GM18511 (cell line): ENCODE results near the gene SPEG.
A peak's percentile ranks its signal among the peaks of the same experiment; 100 is the strongest.

Experiments used
- ATAC-seq: cut with Tn5 transposase; IDR thresholded peaks from one replicate; pipeline ENCODE4 v1.9.1; 2021; ENCODE audit warnings: mild to moderate bottlenecking, moderate library complexity; ENCODE audit not compliant: unreplicated experiment

Gene SPEG

GRCh38 chr2:219493086-219493485, 58.4 kb downstream of the SPEG start:
- ATAC-seq: no peak

DNA sequence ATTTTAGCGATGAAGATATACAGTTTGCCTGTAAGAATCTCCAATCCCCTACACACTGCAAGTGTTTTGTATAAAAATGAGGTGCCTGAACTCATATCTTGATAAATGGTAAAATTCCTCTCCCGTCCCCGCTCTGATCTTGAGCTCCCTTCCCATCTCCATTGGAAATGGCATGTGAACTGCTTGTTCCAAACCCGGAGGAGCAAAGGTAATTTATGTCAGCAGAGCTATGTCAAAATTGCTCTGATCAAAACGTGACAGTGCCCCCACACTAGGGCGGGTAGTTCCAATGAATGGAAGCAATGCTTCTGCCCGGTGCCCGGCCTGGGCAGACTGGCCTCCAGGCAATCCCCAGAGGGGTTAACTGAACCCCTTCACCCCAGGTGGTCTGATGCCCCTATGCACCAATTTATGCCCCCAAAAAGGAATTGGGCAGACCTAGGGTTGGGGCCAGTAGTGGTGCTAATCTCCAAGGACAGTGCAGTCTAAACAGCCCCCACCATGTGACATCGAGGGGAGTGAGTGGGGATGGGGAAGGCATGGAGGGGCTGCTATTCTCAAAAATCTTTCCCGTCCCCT, 60.4 kb downstream of the SPEG start:
- ATAC-seq: no peak

DNA sequence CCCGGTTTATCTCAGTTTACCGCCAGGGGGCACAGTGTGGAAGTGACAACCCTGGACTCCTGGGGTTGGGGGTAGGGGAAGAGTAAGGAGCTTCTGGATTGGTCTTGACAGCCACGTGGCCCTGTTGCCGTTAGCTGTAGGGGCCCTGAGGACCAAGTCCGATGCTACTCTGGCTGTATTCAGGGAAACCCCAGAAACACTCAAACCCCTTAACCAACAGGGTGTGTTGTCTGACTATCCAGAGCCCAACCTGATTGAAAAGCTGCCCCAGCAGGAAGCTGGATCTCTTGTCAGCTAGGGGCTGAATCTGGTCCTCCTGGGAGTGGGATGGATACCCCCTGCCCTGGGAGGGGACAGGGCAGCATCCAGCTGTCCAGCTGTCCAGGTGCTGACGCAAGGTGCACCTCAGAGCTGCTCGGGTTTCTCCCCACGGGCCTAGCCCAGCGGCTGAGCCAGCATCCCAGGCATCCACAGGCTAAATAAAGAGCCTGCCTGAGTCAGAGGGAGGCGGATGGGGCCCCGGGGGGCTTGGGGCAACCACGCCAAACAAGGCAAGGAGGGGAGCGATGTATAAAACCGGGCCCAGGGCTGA, 61.0 kb downstream of the SPEG start:
- no peak for ATAC-seq

DNA sequence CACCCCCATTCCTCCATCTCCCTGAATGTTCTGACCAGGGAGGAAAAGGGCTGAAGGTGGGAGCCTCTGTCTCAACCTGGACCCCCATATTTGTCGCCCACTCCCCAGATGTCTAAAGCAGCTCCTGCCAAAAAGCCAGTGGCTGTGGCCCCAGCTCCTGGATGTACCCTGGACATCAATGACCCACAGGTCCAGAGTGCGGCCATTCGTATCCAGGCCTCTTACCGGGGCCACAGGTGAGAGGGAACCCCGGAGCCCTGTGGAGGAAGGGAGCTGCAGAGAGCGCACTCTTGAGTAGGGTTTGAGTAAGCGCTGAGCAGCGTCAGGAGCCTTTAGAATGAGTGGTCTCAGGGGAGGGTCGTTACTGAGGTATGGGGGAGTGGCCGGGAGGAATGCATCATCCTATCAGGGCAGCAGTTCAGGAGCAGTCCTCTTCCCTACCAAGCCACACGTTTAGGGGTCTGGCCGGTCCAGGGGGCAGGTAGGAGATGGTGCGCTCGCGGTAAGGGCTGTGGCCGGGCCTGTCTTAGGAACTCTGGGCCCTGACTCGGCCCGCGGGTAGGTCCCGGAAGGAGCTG, 61.7 kb downstream of the SPEG start:
- no peak for ATAC-seq

DNA sequence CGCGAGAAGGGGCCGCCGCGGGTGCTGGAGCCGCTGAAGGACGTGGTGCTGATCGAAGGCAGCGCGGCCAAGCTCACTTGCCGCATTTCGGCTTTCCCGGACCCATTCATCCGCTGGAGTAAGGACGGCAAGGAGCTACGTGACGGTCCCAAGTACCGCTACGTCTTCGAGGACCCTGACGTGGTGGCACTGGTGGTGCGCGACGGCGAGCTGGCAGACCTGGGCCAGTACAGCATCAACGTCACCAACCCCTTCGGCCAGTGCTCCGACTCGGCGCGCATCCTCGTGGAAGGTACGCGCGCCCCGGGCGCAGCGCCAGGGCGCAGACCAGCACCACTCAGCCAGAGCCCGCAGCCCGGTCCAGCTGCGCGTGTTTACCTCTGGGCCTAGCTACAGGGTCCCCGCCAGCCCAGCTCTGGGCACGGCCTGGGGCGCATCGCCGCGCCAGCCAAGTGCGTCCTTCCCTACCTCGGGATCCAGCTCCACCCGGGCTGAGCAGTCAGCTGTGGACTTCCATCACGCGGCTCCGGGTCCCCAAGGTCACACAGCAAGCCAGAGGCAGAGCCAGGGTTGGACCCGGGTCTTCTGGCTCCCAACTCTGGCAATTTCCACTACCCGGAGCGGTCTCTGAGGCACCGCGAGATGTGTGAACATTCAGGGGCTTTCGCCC, 62.3 kb downstream of the SPEG start:
- no peak for ATAC-seq

DNA sequence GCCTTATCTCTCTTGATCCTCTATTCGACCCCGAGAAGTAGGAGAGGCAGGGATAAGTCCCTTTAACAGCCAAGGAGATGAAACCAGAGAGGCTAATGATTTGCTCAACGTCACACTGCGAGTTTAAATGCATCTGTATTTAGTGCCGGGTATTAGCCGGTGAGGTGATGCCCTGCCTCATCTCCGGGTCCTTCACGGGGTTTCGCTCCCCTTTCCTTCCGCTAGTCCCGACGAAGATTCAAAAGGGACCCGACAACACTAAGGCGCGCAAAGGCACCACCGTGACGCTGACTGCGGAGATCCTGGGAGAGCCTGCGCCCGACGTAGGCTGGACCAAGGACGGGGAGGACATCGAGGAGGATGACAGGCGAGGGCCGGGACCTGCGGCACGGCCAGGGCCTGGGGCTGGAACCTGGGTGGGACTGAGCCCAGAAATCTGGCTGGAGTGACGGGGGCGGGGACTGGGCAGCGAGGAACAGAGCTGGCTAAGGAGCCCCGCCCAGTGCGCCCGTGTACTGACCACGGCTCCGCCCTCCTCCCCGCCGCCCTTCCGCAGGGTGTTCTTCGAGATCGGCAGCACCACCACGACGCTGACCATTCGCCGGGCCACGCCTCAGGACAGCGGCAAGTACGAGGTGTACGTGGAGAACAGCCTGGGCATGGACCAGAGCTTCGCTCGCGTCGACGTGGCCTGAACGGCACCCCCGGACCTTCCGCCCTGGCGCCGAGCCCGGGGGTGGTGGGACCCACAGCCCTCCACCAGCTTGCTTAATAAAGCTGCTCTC, 63.0 kb downstream of the SPEG start:
- ATAC-seq: peak; percentile 32

GRCh38 chr2:219498280-219499057, 63.8 kb downstream of the SPEG start, which contains the start of gene GMPPA:
Gene GMPPA, plus strand, starts transcription at chr2:219498891. Its CDS starts 1,085 bp downstream, at chr2:219499976.
- ATAC-seq: peak; percentile 94

- ATAC-seq: no peak
Observed at GRCh38 chr2:219499058-219499307, 64.3 kb downstream of the SPEG start.

DNA sequence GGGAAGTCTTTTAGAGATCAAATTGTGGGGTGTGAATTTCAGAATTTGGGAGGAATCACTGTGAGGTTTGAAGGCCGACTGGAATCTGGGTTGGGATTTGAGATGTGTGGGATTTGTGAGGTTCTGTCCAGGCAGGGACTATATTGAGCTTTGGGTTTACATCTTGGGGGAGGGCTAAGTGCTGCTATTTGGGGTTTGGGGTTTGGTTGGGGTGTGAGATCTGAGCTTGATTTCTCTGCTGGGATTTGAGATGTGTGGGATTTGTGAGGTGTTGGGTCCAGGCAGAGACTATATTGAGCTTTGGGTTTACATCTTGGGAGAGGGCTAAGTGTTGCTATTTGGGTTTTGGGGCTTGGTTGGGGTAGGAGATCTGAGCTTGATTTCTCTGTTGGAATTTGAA, 64.9 kb downstream of the SPEG start:
- ATAC-seq: no peak

- no peak for ATAC-seq
Observed at GRCh38 chr2:219500135-219500534, 65.5 kb downstream of the SPEG start.

DNA sequence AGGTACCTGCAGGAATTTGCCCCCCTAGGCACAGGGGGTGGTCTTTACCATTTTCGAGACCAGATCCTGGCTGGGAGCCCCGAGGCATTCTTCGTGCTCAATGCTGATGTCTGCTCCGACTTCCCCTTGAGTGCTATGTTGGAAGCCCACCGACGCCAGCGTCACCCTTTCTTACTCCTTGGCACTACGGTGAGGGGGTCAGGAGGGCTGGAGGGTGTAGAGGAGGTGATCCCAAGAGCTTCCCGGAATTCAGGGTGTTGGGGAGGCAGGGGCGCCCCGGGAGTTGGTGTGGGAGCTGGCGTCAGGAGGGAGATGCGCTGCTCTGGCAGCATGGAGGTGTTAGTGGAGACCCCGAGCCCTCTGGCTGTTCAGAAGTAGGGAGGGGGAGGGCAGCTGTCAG, 67.2 kb downstream of the SPEG start:
- ATAC-seq: no peak

DNA sequence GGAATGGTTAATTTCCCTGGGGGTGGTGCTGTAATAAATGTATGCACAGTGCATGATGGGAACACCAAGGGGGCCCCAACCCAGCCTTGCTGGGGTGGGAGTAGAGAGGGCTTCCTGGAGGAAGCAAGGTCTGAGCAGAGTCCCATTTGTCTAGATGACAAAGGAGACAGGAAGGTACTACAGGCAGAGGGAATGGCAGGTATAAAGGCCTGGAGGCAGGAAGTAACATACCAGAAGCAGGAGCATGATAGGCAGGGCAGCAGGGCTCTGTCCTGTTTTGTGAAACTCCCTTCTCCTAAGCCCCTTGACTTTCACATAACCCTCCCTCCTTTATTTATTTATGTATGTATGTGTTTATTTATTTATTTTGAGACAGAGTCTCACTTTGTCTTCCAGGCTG, 68.0 kb downstream of the SPEG start:
- ATAC-seq: no peak

- ATAC-seq: no peak
Observed at GRCh38 chr2:219505585-219505984, 70.9 kb downstream of the SPEG start.

- ATAC-seq: no peak
Observed at GRCh38 chr2:219506153-219506801, 71.6 kb downstream of the SPEG start.

DNA sequence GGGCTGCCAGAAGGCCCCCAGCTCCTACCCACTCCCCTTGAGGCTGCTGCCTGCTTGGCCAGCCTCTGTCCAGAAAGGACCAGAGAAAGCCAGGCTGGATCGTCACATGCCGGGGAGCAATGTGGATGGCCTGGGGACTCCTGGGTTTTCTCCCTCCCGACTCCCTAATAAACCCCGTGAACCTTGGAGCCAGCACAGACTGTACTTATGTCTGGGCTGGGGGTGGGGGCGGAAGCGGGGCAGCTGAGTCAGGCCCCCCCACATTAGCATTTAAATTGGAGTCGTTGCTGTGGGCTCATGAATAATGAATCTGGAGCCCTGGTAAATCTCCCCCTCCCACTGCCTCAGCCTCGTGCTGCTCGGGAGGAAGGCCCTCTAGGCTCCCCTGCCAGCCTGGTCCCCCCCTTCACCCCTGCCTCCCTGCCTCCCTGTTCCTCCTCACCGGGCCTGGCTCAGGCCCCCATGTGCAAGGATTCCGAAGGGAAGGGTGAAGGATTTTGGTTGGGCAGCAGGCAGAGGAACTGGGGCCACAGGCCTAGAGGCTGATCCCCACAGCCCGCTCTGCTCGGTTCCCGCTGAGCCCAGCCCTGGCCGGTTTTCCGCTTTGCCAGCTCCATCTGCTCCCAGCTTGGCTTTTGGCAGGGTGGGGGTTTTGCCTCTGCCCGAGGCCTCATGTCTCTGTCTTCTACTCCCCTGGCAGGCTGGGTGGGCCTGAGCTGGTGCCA, 72.3 kb downstream of the SPEG start:
- no peak for ATAC-seq

GRCh38 chr2:219507581-219508443, 73.2 kb downstream of the SPEG start:
- no peak for ATAC-seq

- no peak for ATAC-seq
Observed at GRCh38 chr2:219508444-219508734, 73.7 kb downstream of the SPEG start.

GRCh38 chr2:219508971-219509779, 74.5 kb downstream of the SPEG start:
- peak; percentile 28 for ATAC-seq
